ENCODE data around the gene UGT1A3. TPM values are rescaled to one million over a fixed set of nuclear protein-coding genes. Genes with fewer than 3 reads are reported as not detected.

Gene UGT1A3
- total RNA-seq, 1 experiment from 2014 or later, result not detected

DNA sequence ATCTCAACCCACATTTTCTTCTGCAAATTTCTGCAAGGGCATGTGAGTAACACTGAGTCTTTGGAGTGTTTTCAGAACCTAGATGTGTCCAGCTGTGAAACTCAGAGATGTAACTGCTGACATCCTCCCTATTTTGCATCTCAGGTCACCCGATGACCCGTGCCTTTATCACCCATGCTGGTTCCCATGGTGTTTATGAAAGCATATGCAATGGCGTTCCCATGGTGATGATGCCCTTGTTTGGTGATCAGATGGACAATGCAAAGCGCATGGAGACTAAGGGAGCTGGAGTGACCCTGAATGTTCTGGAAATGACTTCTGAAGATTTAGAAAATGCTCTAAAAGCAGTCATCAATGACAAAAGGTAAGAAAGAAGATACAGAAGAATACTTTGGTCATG, 39.2 kb downstream of the UGT1A3 start:
- TF ChIP-seq EZH2 (IDR thresholded peaks at IDR 0.05; ENCODE audit: borderline replicate concordance, low read depth, low read length, poor library complexity, severe bottlenecking), result no peak
- TF ChIP-seq, protein P1, sequence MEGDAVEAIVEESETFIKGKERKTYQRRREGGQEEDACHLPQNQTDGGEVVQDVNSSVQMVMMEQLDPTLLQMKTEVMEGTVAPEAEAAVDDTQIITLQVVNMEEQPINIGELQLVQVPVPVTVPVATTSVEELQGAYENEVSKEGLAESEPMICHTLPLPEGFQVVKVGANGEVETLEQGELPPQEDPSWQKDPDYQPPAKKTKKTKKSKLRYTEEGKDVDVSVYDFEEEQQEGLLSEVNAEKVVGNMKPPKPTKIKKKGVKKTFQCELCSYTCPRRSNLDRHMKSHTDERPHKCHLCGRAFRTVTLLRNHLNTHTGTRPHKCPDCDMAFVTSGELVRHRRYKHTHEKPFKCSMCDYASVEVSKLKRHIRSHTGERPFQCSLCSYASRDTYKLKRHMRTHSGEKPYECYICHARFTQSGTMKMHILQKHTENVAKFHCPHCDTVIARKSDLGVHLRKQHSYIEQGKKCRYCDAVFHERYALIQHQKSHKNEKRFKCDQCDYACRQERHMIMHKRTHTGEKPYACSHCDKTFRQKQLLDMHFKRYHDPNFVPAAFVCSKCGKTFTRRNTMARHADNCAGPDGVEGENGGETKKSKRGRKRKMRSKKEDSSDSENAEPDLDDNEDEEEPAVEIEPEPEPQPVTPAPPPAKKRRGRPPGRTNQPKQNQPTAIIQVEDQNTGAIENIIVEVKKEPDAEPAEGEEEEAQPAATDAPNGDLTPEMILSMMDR (conservative IDR thresholded peaks at IDR 0.05; ENCODE audit: low read depth, low read length), result no peak
- H3K27me3 ChIP-seq (replicated peaks; ENCODE audit: insufficient read depth, low read depth, low read length, poor library complexity), result no peaks in the 10 kb centered on the region
- POLR2A ChIA-PET (ENCODE audit: low non-redundant PET), result no interaction called here
- DNase-seq (ENCODE audit: low spot score), result no peak
- intact Hi-C loops (cut with micrococcal nuclease; ENCODE audit: unreplicated experiment), result no loop called here
- CTCF ChIA-PET, result no interaction called here
- H3K36me3 ChIP-seq (ENCODE audit: insufficient read depth, low read length, poor library complexity, severe bottlenecking), result no peaks in the 10 kb centered on the region
- H3K9me3 ChIP-seq (ENCODE audit: low read depth, low read length, poor library complexity, severe bottlenecking), result no peaks in the 10 kb centered on the region
- no TSS peak for BruUV-seq (replicated peaks)
- no peak overlapping the region for H3K4me3 ChIP-seq (ENCODE audit: low read depth, low read length, poor library complexity, severe bottlenecking)
- H3K4me1 ChIP-seq (ENCODE audit: insufficient read depth, low read length, poor library complexity, severe bottlenecking), result no peaks in the 10 kb centered on the region
- H3K27ac ChIP-seq (ENCODE audit: low read depth, low read length, poor library complexity, severe bottlenecking), result no peak overlapping the region

DNA sequence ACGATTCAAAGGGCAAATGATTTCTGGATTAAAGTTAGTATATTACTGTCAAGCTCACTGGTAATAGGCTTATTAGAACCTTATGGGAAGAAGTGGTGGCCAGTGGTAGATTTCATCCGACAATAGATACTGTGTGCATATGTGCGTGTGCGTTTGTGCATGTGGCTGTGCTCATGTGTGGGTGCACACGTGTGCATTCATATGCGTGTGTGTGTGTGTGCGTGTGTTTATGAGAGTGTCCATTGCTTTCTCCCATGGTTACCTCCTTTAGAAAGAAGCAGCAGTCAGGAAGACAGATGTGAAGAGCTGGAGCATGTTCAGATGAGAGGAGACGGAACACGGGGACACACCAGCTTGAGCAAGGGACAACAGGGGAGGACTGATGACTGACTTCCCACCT, 40.4 kb downstream of the UGT1A3 start:
- intact Hi-C loops (cut with micrococcal nuclease; ENCODE audit: unreplicated experiment), result no loop called here
- DNase-seq (ENCODE audit: low spot score), result no peak
- H3K27ac ChIP-seq (ENCODE audit: low read depth, low read length, poor library complexity, severe bottlenecking), result no peak overlapping the region
- H3K4me3 ChIP-seq (ENCODE audit: low read depth, low read length, poor library complexity, severe bottlenecking), result no peak overlapping the region
- H3K36me3 ChIP-seq (ENCODE audit: insufficient read depth, low read length, poor library complexity, severe bottlenecking), result no peaks in the 10 kb centered on the region
- no peak for TF ChIP-seq EZH2 (IDR thresholded peaks at IDR 0.05; ENCODE audit: borderline replicate concordance, low read depth, low read length, poor library complexity, severe bottlenecking)
- TF ChIP-seq, protein P1 (conservative IDR thresholded peaks at IDR 0.05; ENCODE audit: low read depth, low read length), result no peak
- BruUV-seq (replicated peaks), result no TSS peak
- no peaks in the 10 kb centered on the region for H3K4me1 ChIP-seq (ENCODE audit: insufficient read depth, low read length, poor library complexity, severe bottlenecking)
- no peaks in the 10 kb centered on the region for H3K27me3 ChIP-seq (replicated peaks; ENCODE audit: insufficient read depth, low read depth, low read length, poor library complexity)
- POLR2A ChIA-PET (ENCODE audit: low non-redundant PET), result no interaction called here
- no peaks in the 10 kb centered on the region for H3K9me3 ChIP-seq (ENCODE audit: low read depth, low read length, poor library complexity, severe bottlenecking)
- CTCF ChIA-PET, result no interaction called here

DNA sequence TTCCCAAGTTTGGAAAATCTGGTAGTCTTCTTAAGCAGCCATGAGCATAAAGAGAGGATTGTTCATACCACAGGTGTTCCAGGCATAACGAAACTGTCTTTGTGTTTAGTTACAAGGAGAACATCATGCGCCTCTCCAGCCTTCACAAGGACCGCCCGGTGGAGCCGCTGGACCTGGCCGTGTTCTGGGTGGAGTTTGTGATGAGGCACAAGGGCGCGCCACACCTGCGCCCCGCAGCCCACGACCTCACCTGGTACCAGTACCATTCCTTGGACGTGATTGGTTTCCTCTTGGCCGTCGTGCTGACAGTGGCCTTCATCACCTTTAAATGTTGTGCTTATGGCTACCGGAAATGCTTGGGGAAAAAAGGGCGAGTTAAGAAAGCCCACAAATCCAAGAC, 43.3 kb downstream of the UGT1A3 start:
- CTCF ChIA-PET, result no interaction called here
- POLR2A ChIA-PET (ENCODE audit: low non-redundant PET), result no interaction called here
- DNase-seq (ENCODE audit: low spot score), result no peak
- intact Hi-C loops (cut with micrococcal nuclease; ENCODE audit: unreplicated experiment), result no loop called here
- TF ChIP-seq, protein P1 (conservative IDR thresholded peaks at IDR 0.05; ENCODE audit: low read depth, low read length), result no peak
- TF ChIP-seq EZH2 (IDR thresholded peaks at IDR 0.05; ENCODE audit: borderline replicate concordance, low read depth, low read length, poor library complexity, severe bottlenecking), result no peak
- H3K4me3 ChIP-seq (ENCODE audit: low read depth, low read length, poor library complexity, severe bottlenecking), result no peak overlapping the region
- H3K9me3 ChIP-seq (ENCODE audit: low read depth, low read length, poor library complexity, severe bottlenecking), result no peaks in the 10 kb centered on the region
- no TSS peak for BruUV-seq (replicated peaks)
- no peaks in the 10 kb centered on the region for H3K4me1 ChIP-seq (ENCODE audit: insufficient read depth, low read length, poor library complexity, severe bottlenecking)
- no peaks in the 10 kb centered on the region for H3K36me3 ChIP-seq (ENCODE audit: insufficient read depth, low read length, poor library complexity, severe bottlenecking)
- H3K27me3 ChIP-seq (replicated peaks; ENCODE audit: insufficient read depth, low read depth, low read length, poor library complexity), result no peaks in the 10 kb centered on the region
- H3K27ac ChIP-seq (ENCODE audit: low read depth, low read length, poor library complexity, severe bottlenecking), result no peak overlapping the region

Data from A673 (cell line).